Activated CD4-positive, alpha-beta T cell treated with anti-CD3 and anti-CD28 coated beads, Interleukin-2, amount 50 U/mL, for 24 hours (primary cell): ENCODE measurements around the gene NPFFR1.

ENCODE experiments used
- DNase-seq, 2 donors: peaks; one replicate each; pipeline ENCODE4 v3.0.0-alpha.2; 2020; ENCODE audit warnings: low read depth in 1 of 2, low spot score in 1 of 2

The NPFFR1 gene

DNA sequence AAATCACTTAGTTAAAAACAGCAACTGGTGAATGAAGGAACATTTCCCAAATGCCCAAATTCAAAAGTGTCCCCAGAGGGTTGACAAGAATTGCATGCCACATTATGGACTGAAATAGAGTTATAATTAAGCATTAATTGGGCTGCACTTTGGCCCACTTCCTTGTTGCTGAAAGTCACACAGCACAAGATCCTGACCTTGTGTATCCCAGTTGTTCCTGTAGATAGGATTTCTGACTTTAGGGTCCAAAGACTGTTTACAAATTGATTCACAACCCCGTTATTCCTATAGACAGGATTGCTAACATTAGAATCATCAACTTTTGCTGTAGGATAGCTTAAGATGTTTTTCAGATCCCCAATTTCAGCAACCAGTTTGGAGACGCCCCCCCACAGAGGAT is 31.5 kb upstream of the NPFFR1 start:
- DNase-seq, result no peak

DNA sequence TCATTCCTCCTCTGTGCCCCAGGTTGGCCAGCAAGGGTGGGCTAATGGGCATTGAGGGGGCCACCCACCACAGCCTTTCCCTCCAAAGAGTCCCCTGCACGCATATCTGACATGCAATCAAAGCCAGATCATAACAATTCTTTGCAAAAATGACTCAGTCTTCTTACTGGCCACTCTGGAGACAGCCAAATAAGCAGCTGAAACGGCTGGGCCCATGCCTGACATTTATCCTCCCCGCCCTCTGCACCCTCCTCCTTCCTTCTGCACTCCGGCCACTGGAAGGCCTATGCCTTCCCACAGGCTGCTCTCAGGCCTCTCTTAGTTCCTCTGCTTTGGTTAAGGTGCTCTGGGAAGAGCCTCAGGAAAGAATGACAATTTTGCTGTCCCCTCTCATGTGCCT is 29.2 kb upstream of the NPFFR1 start:
- no peak for DNase-seq

DNA sequence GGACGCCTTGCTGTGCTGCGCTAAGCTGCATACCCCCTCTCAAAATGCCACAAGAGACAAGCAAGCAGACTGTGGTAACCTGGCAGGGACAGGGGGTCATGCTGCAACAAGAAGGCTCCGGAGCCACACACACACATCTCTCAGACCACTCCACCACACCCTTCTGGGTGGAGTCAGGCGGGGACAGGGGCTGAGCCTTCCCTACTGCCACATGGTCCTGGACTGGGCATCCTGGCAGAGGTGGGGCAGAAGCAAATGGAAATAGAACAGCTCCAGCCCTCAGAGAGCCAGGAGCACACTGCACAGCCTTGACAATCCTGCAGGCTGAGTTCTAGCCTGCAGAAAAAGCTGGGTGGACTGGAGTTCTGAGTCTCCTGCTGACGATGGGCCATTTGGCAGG is 28.4 kb upstream of the NPFFR1 start:
- no peak for DNase-seq

DNA sequence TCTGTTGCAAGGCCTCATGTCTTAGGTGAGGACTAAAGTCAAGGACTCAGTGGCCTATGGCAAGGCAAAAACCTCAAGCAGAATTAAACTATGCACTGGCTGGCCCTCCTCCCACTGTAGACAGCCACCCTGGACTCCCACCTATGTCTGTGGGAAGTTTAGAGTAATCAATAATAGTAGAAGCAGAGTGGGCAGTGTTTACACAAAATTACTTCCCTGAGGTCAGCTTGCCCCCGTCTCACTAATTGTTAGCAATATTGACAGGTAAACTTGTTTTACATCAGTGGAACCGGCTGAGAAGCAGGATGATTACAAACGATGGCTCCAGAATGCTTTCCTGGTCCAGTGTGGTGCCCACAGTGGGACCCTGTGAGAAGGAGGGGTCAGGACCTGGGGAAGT is 27.9 kb upstream of the NPFFR1 start:
- no peak for DNase-seq

DNA sequence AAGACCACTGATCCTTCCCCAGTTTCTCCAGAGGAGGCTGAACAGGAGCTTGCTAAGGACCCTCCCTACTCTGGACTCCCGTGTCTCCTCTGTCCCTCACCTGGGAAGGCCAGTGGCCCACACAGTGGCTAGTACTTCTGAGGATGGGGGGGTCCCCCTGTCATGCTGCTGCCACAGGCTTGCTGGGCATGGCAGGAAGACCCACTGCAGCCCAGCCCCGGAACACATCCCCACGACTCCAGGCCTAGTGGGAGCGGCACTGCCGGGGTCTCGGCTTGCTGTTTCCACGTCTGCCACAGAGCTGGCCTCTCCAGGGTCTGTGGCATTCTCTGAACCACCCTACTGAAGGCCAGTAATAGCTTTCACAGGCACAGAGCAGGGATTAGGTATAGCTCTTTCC is 25.9 kb upstream of the NPFFR1 start:
- no peak for DNase-seq

DNA sequence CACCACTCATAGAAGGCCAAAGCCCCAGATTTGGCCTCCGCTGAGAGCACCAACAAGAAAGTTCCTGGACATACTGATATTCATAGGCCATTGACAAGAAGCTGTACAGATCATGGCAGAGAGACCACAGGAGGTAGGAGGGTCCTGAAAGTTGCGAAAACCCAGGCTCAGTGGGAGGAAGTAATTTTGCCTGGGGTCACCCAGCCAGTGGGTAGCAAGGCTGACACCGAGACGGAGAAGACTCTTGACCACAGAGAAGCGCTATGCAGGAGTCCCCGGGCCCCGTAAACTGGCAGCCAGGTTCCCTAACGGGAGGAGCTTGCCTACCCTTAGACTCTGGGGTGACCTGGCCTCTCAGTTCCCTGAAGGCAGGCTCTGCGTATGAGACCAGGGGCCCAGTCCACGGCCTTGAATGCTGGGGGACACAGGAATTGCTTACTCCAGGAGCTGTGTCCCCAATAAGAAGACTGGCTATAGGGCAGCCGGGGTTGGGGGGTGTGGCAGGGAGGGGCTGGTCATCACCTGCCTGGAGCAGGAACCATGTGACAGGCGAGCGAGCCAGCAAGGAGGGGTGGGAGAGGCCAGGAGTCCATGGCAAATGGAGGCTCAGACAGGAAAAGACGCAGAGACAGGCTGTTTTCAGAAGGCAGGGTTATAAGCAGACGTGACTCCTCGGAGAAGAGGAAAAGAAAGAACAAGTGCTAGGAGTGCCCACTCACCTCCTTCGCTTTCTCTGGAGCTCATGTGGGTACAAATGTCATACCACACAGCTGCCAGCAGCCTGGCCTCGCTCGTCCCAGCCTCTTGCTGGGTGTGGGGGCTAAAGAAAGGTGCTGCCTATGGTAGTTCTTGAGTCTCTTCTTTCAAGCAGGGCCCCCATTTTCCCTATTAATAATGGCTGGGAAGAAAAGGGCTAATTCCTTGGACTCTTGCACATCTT is 24.6 kb upstream of the NPFFR1 start:
- DNase-seq, result no peak

DNA sequence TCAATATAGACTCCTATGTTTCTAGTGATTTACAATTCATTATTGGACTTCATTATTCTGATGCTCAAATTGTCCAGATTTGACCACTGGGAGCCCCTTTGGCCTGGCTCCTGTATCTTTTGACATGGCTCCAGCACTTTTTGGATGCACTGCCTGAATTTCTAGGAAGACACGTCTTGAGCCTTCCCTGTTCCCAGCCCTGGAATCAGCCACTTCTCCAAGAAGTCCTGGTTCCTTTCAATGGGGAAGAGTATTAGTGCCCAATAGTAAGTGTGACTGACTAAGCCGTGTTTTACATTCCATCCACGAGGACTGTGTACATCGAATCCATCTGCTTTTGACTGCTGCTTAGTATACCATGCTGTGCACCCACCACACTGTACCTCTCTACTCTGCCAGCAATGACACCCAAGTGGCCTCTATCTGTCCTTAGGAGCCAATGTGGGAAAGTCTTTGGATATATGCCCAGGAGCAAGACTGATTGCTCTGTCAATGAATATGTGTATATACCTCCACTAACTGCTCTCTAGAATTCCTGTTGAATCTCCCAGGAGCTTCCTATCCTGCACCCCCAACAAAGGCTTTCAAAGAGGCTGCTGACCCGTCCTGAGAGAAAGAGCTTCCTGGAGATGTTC is 23.2 kb upstream of the NPFFR1 start:
- DNase-seq, result no peak

DNA sequence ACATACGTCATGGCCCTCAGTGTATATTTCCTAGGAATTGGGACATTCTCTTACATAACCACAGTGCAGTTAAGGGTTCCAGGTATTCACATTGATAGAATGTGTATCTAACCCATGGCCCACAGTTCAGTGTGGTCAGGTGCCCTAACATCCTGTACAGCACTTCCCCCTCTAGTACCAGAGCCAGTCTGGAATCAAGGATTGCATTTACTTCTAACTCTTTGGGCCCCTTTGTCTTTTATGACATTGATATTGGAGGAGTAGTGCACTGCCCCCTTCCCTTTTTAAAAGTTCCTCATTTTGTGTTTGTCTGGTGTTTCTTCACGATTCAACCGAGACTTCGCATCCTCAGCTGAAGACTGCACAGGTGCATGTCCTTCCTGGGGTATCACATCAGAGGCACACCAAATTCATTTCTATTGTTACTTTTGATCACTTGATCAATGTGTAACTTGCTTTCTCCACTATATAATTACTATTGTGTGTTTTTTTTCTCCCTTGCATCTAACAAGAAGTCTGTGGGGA is 22.4 kb upstream of the NPFFR1 start:
- DNase-seq, result no peak

DNA sequence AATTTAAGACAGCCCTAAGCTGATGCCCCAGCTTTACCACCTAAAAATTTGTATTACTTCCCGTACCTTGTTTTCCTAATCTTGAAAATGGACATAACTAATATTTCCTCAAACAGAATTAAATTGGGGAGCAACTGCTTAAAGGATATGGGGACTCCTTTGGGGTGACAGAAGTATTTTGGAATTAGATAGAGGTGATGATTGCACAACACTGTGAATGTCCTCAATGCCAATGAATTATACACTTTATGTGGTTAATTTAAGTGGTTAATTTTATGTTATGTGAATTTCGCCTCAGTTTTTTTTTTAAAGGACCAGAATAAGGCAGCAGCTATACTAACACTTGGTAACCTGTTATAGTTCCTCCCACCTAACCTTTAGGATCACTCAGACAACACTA is 19.9 kb upstream of the NPFFR1 start:
- DNase-seq, result no peak

DNA sequence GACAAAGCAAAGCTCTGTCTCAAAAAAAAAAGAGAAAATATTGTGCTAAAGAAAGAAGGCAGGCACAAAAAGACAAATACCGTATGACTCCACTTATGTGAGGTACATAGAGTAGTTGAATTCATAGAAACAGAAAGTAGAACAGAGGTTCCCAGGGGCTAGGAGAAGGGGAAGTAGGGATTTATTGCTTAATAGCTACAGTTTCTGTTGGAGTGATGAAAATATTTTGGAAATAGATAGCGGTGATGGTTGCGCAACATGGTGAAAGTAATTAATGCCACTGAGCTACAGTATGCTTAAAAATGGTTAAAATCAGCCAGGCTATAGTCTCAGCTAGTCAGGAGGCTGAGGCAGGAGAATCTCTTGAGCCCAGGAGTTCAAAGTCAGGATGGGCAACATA is 18.5 kb upstream of the NPFFR1 start:
- no peak for DNase-seq

DNA sequence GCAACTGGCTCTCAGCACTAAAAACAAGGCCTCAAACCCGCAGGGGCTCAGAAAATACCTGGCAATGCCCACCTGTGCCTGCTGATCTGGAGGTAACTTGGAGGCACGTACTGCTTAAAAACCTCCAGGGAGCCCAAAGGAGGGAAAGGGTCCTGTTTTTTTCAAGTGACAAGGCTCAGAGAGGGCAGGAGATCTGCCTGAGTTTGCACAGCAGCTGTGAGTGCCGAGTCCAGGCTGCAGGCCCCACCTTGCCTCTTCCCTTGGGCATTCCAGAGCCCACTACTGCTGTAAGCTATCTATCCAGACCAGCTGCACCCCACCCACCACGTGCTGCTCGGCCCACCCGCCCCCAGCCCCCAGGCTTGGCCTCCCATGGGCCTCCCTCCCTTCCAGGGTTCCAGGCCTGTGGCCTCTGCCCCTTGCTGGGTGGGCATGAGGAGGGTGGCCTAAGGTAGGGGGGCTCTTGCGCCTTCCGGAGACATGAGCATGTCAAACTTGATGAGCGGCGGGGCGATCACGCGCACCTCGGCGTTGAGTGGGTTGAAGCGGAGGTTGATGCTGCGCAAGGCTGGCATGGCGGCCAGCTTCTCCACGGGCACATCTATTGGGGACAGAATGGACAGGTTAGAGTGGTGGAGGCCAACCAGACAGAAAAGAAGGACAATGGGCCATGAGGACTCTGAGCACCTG is 17.2 kb upstream of the NPFFR1 start:
- DNase-seq, result no peak

DNA sequence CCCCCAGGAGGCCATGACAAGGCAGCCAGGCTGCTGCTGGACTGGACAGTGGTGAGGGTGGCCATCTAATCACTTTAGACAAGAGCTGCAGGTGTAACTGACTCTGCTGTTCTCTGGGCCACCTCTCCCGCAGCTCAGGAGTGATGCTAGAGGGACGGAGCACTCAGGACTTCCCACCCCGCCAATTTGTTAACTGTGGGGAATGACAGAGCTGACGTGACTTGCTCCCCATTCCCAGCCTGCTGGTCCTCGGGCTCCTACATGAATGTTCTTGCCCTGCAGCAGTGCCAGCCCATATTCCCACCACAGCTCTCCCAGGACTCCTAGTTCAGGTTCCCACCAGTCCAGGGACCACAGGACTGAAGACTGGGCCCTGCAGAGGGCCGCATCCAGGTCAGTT is 16.7 kb upstream of the NPFFR1 start:
- DNase-seq, result no peak

DNA sequence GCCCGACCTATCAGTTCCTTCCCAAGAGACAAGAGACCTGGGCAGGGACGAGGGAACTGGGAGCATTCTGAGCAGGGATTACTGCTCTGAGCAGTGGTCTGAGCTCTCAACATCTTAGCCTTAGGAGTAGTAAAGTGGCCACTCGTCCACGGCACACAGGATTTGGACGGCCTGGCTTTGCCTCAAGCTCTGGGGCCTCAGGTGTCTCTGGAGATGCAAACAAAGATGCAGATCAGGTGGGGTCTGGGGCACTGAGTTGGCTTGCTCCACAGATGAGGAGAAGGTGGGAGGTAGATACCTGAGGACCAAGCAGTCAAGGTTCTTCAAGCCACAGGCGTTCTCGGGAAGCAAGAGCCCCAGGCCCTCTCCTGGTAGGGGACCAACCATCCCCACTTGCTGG is 16.1 kb upstream of the NPFFR1 start:
- no peak for DNase-seq

DNA sequence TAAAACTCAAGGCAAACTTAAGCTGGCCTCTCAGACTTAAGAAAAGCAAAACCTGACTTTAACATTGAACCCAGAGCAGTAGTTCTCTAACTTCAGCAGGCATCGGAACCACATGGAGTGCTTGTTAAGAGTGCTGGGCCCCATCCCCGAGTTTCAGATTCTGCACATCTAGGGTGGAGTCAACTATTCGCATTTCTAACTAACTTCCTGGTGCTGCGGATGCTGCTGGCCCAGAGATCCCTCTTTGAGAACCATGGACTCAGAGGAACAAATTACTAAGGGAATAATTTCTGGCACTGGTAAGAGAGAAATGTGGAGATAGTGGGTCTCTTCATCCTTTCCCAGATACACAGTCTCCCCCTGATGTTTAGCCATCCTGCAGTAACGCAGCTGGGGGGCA is 14.6 kb upstream of the NPFFR1 start:
- DNase-seq, result no peak

DNA sequence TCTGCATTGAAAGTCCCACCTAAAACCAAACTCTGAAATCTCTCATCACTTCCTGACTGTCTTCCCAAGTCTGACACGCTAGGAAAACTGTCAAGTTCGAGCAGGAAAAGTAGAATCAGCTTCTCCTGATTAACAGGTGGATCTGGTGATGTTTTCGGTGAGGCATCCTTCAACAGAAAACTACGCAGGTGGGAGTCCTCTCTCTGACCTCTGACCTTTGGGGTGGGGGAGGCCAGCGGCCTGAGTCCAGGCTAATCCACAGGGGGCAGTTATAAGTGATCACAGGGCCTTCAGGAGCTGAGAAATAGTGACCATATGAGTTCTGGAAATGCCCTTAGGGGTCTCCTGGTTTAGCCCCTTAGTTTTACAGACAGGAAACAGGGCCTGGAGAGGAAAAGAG is 13.4 kb upstream of the NPFFR1 start:
- DNase-seq, result no peak

DNA sequence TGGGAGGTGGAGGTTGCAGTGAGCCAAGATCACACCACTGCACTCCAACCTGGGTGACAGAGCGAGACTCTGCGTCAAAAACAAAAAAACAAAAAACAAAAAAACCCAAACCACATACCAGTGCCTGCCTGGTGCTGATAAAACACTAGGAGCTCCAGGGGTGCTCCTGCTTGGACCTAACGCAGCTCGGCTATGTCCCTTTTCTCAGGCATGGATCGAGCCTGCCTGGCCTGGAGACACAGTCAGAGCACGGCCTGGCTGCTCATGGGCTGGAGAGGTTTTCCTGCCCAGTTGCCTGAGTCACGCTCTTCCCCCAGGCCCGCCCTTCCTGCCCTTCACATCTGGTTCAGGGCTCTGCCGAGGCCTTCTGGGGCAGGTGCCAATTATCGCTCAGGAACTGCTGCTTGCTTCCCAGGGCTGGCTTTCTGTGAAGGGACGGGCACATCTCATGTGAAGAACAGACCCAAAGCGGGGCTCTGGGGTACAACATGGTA is 12.6 kb upstream of the NPFFR1 start:
- DNase-seq, result no peak

DNA sequence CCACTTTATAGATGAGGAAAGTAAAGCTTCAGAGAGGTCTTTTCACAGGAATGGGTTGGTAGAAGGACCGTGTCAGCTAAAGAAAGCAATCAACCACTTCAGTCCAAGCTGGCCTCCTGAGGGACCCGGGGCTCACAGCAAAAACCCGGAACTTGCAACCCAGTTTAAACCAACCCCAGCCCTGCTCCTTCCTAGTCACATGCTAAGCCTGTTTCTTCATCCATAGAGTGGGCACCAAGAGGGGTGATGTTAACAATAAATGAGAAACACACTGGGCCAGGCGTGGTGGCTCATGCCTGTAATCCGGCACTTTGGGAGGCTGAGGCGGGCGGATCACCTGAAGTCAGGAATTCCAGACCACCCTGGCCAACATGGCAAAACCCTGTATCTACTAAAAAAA is 12.1 kb upstream of the NPFFR1 start:
- DNase-seq, result no peak

DNA sequence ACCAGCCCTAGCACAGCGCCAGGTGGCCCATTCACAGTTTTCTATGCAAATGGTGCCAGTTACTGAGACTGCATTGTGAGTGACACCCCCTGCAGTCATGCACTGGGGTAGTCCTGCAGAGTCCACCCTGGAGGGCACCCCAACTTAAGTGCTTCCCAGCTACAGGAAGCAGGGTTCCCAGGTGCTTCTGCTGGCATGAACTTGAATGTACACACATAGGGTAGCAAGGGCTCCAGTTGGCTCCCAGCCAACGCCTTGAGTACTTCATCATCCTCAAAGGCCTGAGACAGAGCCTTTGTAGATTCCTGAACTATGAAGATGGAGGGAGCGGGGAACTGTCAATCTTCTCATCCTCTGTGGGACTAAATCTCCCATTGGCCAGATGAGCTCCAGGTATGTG is 11.5 kb upstream of the NPFFR1 start:
- no peak for DNase-seq

DNA sequence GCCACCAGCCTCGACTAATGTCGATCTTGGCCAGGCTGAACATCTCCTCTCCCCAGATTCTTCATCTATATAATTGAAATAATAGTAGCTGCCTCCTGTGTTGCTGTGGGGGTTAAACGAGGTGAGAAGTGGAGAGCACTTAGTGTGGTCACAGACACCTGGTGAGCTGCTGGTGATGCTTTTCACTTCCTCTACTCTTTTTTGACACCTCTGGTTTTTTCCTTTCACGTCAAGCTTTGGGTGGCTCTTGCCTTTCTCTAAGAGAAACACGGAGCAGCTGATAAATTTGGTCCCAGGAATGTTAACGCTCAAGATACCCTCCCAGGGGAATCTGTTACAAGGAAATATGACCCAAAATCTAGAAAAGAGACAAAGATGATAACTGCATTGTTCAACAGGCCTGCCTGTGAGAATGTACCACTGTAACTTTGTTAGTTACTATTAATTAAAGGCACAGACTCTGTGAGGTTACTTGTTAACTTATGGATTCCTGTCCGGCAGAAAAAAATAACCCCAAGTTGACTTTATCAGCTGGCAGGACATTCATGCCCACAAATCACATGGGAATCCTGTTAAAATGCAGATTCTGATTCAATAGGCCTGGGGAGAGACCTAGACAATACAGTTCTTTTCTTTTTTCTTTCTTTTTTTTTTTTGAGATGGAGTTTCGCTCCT is 9.5 kb upstream of the NPFFR1 start:
- DNase-seq, result no peak

DNA sequence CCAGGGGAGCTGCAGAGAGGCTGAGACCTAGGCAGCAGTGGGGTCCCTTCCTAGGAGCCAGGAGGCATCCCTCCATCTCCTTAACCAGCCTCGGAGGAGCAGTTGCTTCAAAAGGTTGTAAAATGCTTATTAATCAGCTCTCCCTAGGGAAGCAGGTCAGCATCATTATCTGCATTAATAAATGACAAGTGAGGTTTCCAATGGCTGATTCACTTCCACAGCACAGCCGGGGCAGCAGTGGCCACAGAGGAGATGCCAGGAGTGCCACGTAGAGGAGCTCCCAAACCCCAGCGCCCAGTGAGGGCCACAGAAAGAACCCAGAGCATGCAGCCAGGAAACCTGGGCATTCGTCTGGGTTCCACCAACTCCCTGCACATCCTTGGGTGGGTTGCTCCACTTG is 8.2 kb upstream of the NPFFR1 start:
- DNase-seq, result no peak

DNA sequence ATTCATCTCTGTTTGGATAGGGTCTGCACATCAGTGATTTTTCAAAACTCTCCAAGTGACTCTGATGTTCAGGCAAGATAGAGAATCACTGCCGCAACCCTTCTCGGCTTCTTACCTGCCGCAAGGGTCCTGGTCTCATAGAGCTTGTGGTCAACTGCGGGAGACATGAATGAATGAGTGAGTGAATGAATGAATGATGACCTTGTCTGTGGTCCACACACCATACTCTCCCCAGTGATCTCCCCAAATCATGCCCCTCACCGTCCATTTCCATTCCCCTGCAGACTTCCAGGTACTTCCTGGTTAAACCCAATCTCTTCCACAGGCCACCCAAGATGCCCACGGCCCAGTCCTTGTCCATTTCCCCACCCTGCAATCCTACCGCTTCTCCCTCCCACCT is 5.9 kb upstream of the NPFFR1 start:
- DNase-seq, result no peak
